Globus pallidus (tissue), 1 donor: Measurements from ENCODE around the gene SUZ12.
"Not testable (repeated sequence)": the region's sequence is repeated elsewhere in the genome, so short reads cannot be mapped to it uniquely, and the experiment has no call there.

Source experiments
- DNase-seq: peaks from one replicate; pipeline ENCODE4 v3.0.0-alpha.2; 2015; ENCODE audit warnings: low spot score

Gene SUZ12

DNA sequence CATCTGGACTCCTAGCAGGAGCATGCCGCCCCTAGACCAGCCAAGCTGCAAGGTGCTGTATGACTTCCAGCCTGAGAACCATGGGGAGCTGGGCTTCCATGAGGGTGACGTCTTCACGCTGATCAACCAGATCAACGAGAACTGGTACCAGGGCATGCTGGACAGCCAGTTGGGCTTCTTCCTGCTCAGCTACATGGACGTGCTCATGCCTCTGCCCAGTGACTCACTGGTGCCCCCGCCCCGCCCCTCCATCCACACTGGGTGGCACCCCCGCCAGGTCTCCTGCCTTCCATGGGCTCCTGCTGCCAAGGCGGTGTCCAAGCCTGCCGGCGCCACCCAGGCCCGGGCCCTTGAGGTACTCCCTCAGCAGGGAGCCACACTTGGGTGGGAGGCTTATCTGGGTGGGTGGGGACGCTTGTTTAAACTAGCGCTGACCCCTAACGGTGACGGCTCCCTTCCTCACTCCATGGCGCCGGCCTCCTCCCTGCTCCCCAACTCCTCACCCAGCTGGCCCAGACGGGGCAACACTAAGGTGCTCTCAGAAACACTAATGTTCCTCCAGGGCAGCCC, 104.6 kb downstream of the SUZ12 start:
- DNase-seq, result not testable (repeated sequence)

- not testable (repeated sequence) for DNase-seq
These were observed 105.5 kb downstream of the SUZ12 start for GRCh38 chr17:32042266-32042665.

GRCh38 chr17:32045611-32046010, 108.8 kb downstream of the SUZ12 start:
- DNase-seq, result not testable (repeated sequence)

GRCh38 chr17:32047663-32048062, 110.9 kb downstream of the SUZ12 start:
- not testable (repeated sequence) for DNase-seq
